Hematopoietic multipotent progenitor cell treated with erythropoietin and hydrocortisone succinate and interleukin-3 and kit ligand, for 4 days (in vitro differentiated cells): Measurements from ENCODE around the gene FBXO33.

Source experiments
- DNase-seq: peaks from one replicate; pipeline ENCODE4 v3.0.0-alpha.2; 2015

FBXO33 gene, protein sequence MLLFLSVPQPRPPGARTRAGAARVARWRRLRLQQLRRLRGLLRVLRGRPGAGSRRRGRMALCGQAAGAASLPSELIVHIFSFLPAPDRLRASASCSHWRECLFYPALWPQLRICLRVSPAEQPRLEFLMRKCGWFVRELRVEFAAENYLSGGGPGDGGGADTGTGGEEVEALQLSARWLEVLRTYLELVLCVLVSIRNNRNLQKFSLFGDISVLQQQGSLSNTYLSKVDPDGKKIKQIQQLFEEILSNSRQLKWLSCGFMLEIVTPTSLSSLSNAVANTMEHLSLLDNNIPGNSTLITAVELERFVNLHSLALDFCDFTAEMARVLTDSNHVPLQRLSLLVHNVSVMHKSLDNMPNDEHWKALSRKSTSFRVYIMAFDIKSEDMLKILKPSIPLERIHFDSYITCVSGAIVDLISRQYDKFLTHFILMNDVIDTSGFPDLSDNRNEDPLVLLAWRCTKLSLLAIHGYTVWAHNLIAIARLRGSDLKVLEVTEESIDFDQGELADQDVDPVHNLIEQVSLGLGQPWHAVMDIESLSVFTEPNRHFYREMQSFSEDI

DNA sequence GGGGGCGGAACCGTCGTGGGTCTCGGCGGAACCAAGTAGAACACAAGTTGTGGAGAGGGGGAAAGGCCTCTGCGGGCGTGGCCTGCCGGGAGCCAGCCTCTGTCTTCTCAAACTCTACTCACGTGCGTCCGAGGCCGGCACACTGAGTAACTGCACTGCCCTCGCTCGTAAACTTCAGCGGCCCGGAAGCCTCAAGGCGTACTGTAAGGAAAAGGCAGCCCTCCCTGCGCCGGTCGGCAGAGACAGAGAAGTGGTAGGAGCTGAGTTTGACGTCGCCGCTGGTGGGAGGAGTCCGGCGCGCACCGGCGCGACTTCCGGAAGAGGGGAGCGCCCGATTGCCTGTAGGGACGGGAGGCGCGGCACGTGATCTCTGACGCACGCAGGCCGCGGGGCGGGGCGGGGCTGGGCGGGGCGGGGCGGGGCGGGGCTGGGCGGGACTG is at the start of gene FBXO33:
Gene FBXO33 (minus strand): TSS at position 255 of the 440 bp plus-strand sequence. CDS start 271 bp downstream, outside the sequence.
- peak; percentile 97 for DNase-seq

DNA sequence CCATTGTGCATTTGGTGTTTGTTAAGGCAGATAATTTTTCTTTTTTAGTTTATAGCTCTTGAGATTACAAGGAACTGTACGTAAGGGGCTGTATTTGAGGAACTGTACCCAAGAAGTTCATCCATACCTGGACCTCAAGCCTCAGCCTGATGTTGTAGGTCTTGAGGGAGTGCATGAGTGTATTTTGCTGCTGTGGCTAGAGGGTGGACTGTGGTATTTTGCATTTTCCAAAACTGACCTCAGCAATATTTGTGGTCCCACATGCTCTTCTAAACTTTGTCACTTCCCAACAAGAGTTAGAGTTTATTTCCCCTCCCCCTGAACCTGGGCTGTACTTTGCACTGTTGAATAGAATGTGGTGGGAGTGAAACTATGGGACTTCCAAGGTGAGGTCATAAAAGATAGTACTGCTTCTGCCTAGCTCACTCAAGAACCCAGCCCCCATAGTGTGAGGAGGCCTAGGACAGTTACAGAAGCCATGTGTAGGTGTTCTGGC is 42.2 kb upstream of the FBXO33 start:
- DNase-seq, result no peak

DNA sequence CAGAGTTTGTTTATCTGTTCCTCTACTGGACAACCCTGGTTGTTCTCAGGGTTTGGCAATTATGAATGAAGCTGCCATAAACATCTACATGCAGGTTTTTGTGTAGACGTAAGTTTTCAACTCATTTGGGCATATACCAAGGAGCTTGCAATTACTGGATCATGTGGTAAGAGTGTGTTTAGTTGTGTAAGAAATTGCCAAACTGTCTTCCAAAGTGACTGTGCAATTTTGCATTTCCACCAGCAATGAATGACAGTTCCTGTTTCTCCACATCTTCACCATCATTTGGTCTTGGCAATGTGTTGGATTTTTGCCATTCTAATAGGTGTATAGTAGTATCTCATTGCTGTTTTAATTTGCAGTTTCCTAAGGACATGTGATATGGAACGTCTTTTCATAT is 39.8 kb upstream of the FBXO33 start:
- DNase-seq, result peak; percentile 54

DNA sequence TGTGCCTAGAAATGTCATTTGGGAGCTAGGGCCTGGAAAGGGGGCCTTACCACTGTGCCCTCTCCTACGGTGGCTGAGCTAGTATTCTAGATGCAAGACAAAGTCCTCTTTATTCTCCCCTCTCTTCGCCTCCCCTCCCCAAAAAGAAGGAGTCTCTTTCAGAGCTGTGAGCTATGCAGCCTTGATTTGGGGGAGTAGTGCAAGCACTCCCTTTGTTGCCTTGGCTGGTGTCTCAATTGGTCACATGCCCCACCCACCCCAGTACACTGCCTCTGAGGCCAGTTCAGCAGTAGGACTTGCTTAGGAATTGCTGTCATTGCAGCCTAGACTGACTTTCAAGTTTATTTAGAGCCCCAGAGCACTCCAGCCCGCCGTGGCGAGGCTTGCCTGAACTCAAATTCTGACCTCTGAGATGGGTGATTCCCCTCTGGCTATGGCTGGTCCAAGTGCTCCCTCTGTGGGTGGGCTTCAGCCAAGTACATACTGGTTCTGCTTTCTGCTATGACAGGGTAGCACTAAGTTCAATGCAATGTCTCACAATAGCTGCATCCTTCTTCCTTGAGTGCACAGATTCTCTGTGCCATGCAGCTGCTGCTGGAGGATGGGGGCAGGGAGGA is 37.0 kb upstream of the FBXO33 start:
- peak; percentile 74 for DNase-seq

DNA sequence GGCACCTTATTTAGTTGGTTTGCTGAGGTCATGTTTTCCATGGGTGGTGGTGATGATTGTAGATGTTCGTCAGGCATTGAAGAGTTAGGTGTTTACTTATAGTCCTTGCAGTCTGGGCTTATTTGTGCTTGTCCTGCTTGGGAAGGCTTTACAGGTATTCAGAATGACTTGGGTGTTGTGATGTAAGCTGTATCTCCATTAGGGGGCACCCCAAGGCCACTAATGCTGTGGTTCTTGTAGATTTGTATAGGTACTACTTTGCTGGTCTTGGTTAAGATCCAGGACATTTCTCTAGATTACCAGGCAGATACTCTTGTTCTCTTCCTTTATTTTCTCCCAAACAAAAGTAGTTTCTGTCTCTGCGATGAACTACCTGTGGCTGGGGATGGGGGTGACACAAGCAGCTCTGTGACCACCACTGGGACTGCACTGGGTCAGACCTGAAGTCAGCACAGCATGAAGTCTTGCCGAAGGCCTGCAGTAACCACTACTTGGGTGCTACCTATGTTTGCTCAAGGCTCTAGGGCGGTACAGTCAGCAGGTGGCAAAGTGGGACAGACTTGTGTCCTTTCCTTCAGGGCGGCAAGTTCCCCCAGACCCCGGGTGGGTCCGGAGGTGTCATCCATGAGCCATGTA is 35.8 kb upstream of the FBXO33 start:
- DNase-seq, result peak; percentile 65

DNA sequence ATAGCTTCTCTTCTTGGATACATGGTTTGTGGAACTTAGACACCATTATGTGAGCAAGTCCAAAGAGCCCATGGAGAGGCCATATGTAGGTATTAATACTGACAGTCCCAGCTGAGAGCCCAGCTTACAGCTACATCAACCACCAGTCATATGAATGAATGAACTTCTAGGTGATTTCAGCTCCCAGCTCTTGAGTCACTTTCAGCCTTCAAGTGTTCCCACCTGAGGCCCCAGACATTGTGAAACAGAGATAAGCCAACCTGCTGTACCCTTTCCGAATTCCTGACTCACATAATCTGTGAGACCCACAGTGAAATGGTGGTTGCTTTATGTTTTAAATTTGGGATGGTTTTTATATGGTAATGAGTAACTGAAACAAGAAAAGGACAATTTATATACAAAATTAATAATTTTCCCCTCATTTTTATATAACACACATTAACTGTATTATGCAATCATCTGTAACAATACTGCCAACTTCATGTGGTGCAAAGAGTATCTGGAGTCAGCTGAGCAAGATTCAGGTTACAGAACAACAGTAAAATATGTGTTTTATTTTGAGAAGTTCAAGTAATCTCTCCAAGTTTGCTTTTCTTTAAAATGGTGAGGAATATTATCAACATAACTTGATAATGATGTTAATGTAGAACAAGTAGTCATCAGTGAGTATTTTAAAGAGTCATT is 27.7 kb upstream of the FBXO33 start:
- no peak for DNase-seq

DNA sequence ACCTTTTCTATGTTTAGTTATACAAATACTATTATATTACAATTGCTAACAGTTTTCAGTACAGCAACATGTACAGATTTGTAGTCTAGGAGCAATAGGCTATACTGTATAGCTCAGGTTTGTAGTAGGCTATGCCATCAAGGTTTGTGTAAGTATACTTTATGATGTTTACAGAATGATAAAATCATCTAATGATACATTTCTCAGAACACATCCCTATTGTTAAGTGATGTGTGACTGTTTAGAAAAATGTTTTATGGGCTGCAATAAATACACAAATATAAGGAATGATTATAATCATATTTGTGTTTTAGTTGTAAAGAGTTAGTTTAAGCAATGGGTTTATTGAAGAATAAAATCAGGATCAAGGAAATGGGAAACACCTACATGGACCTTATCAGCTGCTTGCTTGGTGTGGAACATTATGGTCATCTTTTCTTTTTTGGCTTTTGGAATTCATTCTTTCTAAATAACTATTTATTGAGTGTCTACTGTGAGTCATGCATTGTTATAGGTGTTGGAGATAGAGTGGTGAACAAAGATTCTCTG is 24.5 kb upstream of the FBXO33 start:
- DNase-seq, result no peak

DNA sequence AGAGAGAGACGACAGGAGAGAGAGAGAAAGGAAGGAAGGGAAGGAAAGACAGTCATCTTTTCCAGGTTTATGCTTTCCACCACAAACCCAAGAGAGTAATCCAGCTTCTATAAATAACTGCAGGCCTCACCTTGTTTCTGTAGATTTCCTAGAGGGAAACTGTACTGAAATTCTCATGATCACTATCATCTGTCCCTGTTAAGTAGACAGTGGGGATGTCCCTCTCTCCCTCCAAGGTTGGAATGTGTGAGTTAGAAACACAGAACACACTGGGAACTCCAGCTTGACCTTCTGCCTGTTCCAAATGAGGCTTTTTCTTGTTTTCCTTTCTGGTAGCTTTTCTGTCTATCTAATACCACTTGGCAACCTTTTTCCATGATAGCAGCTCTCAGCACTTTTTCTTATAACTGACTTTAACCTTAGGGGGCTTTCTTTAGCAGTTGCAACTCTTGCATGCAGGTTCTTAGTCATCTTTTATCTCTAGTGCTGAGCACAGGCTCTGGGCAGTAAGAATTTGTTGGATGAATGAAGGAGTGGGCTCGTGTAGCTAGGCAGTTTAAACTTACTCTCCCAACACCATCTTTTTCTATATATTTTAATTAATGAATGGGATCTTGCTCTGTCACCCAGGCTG is 22.8 kb upstream of the FBXO33 start:
- no peak for DNase-seq

DNA sequence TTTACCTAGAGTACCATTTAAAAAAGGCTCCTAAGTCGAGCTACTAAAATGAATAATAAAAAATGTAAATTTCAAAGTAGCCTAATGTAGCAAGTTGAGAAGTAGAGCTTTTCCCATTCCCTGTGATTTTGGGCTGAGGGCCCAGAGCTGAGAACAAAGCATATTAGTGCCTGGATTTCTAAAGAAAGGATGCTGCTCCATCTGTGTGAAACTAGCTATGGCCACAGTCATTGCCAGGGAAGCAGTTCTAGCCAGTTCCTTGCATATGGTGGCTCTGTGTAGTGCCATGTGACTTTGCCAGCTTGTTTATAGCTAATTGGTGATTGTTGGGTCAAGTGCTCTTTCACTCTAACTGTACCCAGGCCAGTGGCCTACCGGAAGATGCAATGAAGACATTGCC is 20.4 kb upstream of the FBXO33 start:
- DNase-seq, result no peak

DNA sequence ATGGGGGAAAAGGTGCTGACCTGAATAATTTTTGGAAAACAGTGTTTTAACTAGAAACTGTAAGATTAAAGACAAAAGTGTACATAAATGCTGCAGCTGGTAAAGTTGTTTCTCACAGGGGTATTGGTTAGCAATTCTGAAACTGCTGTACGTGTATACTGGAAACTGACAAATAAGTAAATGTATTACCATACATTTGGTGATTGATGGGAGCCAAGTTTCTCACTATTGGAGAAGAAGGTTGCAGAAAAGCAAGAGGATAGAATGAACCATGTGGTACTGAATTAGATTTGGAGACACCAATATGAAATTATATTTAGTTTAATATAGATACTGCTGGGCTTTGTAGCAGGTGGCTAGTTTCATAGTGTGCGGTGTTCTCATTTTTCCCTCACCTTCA is 19.6 kb upstream of the FBXO33 start:
- DNase-seq, result no peak

DNA sequence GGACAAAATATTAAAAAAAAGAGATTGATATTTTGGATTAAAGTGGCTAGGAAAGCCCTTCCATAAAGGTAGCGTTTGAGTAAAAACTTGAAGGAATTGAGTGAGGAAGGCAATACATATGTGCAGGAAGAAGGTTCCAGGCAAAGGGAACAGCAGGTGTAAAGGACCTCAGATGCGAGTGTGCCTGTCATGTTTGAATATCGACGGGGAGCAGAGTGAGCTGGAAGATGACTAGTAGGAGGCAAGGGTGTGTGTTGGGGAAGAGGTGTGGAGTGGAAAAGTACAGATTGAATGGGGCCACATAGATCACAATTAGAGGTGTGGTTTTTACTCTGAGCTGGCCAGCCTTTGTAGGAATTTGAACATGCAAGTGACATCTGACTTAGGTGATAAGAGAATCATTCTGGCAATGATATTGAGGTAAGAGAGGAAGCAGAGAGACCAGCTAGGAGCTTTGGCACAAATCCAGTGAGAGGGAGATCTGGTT is 15.0 kb upstream of the FBXO33 start:
- DNase-seq, result peak; percentile 61

DNA sequence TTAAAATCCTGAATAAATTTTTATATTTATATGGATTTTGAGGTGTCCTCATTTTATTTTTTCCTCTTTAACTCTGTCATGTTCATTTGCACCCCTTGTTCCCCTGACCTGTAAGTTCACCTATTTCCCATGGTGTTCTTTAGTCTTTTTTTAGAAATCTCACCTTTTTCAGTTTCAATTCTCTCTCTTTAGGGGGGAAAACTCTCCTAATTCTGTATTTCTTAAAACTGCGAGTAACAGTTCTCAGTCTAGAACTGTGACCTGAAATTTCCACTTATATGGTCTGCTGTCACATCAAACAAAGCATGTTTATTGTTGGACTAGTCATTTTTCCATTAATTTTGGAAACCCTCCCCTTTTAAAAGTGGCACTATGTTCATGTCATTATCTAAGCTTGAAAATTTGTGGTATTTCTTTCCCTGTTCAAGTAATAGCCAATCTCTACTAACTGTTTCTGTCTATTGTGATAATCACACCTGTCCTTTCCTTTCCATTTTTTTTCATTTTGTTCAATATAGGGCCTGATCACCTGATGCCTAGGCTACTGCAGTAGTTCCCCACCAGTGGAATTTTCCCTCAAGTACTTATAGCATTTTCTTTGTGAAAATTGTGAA is 14.0 kb upstream of the FBXO33 start:
- no peak for DNase-seq

DNA sequence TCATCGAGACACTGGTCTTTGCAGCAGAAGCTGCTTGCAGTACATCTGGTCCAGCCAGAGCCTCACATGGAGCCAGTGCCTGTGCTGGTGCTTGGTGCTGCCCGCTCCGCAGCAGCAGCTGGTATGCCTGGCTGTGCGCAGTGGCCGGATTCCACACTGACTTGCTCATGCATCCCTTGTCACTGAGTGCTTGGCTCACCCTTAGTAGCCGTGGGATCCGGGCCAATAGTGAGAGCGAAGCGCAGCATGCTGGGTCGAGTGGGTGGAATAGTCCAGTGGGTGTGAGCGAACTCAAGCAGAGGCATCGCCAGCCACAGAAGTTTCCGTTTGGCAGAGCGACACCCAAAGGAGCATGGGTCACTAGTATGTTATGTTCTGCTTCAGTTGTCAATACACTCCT is 10.1 kb upstream of the FBXO33 start:
- no peak for DNase-seq

DNA sequence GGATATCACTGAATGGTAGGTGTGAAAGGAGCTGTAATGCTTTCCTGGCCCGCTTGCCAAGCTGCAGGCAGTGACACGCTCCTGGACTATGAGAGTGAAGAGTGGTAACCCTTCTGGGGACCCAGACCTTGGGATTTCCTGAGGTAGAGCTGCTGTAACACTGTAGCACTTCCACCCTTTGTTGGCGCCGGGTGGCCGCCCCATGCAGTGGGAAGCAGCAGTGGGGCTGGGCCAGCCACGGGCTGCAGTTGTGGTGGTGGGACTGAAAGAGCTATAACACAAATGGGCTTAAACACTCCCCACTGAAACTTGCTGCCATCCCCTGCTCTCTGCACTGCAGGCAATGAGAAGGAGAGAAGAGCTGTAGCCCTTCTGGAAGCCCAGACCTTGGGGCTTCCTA is 9.6 kb upstream of the FBXO33 start:
- DNase-seq, result no peak

DNA sequence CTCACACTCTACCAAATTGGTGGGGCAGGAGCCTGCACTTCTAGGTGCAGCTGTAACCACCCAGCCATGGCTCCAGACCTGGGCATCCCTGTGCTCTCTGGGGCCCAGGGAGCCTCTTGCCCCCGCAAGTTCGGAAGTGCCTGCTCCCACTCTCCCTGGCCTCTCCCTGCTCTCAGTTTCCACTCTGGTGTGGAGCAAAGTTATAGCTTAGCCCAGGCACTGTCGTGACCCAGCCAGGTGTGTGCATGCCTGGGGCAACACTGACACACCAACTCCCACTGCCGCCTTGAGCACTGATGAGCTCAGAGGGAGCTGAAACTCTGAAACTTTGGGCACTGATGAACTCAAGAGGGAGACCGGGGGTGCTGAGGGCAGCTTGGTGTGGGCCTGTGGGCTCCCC is 8.7 kb upstream of the FBXO33 start:
- DNase-seq, result no peak

DNA sequence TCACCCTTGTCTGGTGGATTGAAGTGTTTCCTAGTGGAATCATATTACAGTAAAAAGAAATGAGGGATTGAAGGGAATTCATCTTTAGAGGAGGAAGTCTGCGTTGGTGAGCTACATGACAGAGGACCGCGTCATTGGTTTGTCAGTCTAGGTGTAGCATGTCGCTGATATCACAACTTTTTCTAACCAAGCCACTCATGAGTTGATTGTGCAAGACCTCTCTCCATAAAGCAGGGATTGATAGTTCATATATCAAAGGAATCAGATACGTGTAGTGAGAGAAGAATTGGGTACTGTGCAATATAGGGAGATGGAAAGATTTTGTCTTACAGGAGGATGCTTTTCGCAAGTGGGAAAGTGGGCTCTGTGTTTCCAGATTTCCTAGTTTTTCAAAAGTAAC is 3.0 kb upstream of the FBXO33 start:
- DNase-seq, result no peak

DNA sequence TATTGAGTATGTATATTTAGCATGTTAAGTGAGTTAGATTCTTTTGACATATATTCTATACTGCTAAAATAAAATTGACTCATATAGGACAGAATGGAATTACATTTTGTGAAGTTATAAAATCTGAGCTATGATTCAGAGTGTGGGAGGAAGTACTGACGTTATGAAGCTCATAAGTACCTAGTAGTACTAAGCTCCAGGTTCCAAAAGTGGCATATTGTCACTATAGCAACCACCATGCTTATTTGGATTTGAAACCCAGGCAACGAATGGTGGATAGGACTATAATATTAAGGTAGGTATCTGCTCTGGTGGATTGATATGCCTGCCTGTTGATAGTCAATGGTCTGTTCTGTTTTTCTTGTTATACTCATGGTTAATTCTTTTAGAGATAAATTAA is 2.2 kb upstream of the FBXO33 start:
- DNase-seq, result no peak

DNA sequence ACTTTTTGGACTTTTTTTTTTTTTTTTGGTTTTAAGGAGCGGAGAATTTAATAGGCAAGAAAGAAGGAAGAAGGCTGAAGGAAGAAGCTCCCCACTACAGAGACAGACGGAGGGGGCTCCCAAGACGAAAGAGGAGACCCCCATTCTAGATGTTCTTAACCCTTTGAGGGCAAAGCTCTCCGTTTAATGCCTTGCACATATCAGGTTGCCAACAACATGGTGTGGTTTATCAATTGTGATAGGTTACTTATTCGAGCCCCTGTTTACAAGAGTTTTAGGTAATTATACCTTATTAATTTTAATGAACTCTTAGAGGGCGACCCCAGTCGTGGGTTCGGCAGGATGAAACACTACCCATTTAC is 1.2 kb upstream of the FBXO33 start:
- DNase-seq, result no peak

DNA sequence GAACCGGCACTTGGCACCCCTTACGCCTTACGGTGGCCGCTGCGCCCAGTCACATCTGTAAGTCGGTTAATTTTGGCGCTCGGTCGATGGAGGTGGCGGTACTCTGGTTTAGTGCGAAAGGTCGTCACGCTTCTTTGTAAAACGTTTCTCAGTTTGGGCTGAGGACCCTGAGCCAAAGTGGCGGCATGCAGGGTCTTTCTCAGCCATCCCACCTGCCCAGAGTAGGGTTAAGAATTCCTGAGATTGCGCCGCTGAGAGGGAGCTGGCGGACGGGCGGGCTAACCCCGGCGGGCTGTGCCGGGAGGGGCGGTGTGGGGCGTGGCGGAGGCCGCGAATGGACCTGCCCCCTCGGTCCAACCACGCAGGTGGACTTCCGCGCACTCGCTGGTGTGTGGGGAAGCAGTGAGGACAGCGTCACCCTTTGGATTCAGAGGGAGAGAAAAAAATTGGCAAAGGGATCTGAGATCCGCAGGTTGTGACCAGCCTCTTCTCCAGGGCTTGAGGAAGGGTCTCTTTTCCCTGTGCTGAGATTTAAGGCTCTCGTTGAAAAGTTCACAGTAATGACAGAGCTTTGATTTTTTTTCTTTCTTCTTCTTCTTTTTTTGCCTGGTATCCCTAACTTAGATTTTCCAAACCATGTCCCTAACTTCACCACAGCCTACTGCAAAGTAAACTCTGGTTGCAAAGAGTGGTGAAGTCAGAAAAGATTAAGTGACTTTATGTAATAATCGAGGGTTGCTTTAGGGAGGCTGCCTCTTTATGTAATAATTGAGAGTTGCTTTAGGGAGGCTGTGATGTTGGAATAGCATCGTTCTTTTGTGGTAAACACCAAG is 602 bp upstream of the FBXO33 start:
- DNase-seq, result peak; percentile 80

DNA sequence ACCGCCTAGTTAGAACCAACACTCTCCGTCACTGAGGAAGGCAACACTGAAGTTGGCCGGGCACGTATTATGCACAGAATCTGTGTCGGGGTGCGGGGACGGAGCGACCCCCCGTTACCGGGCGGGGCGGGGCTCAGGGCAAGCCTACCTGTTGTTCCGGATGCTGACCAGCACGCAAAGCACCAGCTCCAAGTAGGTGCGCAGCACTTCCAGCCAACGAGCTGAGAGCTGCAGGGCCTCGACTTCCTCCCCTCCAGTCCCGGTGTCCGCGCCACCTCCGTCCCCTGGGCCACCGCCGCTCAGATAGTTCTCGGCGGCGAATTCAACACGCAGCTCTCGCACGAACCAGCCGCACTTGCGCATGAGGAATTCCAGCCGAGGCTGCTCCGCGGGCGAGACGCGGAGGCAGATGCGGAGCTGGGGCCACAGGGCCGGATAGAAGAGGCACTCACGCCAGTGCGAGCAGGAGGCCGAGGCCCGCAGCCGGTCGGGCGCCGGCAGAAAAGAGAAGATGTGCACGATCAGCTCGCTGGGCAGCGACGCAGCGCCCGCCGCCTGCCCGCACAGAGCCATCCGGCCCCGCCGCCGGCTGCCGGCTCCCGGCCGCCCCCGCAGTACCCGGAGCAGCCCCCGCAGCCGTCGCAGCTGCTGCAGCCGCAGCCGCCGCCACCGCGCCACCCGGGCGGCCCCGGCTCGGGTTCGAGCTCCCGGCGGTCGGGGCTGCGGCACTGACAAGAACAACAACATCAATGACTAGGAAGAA is 636 bp downstream of the FBXO33 start:
- peak; percentile 62 for DNase-seq
